Immature natural killer cell (primary cell): ENCODE measurements around the gene SLC29A1. TPM values are rescaled to one million over a fixed set of nuclear protein-coding genes. Genes with fewer than 3 reads are reported as not detected.
"Not testable (repeated sequence)": the region's sequence is repeated elsewhere in the genome, so short reads cannot be mapped to it uniquely, and the experiment has no call there.

Experiments
- DNase-seq, 3 donors: peaks; one replicate each; pipeline ENCODE4 v3.0.0; 2022; ENCODE audit warnings: mixed read lengths in 1 of 3
- H3K27ac Mint-ChIP-seq, 6 donors: one replicate each; pipeline ENCODE4 v1.8.0; 2020; ENCODE audit warnings: mixed read lengths in 6 of 6, mild to moderate bottlenecking in 5 of 6, inconsistent platforms in 4 of 6, moderate library complexity in 3 of 6
- H3K27me3 Mint-ChIP-seq, 3 donors: one replicate each; pipeline ENCODE4 v1.8.0; 2020 to 2021; ENCODE audit warnings: low read depth in 3 of 3, mild to moderate bottlenecking in 3 of 3, mixed read lengths in 3 of 3, moderate library complexity in 3 of 3, inconsistent platforms in 1 of 3
- H3K36me3 Mint-ChIP-seq, 3 donors: one replicate each; pipeline ENCODE4 v1.8.0; 2020; ENCODE audit warnings: mixed read lengths in 3 of 3, inconsistent platforms in 2 of 3, mild to moderate bottlenecking in 2 of 3
- H3K4me1 Mint-ChIP-seq, 2 donors: one replicate each; pipeline ENCODE4 v1.8.0; 2020; ENCODE audit warnings: inconsistent platforms in 2 of 2, mild to moderate bottlenecking in 2 of 2, mixed read lengths in 2 of 2, moderate library complexity in 1 of 2
- H3K4me3 Mint-ChIP-seq, 5 donors: one replicate each; pipeline ENCODE4 v1.8.0; 2020; ENCODE audit warnings: mild to moderate bottlenecking in 5 of 5, mixed read lengths in 5 of 5, inconsistent platforms in 3 of 5, moderate library complexity in 3 of 5
- H3K9me3 Mint-ChIP-seq, 6 donors: one replicate each; pipeline ENCODE4 v1.8.0; 2020; ENCODE audit warnings: mild to moderate bottlenecking in 6 of 6, mixed read lengths in 6 of 6, inconsistent platforms in 4 of 6, moderate library complexity in 3 of 6
- polyA plus RNA-seq, 3 donors: library from polyadenylated mRNA; unstranded; fragments of 300-500 nt; fragmentation: Illumina TruSeq; gene quantifications; one replicate each; pipeline ENCODE4 v1.2.3, GENCODE V29; 2021

SLC29A1 gene
- 1 to 10 TPM; 1.5 to 3.0 (median 1.8) TPM for polyA plus RNA-seq

DNA sequence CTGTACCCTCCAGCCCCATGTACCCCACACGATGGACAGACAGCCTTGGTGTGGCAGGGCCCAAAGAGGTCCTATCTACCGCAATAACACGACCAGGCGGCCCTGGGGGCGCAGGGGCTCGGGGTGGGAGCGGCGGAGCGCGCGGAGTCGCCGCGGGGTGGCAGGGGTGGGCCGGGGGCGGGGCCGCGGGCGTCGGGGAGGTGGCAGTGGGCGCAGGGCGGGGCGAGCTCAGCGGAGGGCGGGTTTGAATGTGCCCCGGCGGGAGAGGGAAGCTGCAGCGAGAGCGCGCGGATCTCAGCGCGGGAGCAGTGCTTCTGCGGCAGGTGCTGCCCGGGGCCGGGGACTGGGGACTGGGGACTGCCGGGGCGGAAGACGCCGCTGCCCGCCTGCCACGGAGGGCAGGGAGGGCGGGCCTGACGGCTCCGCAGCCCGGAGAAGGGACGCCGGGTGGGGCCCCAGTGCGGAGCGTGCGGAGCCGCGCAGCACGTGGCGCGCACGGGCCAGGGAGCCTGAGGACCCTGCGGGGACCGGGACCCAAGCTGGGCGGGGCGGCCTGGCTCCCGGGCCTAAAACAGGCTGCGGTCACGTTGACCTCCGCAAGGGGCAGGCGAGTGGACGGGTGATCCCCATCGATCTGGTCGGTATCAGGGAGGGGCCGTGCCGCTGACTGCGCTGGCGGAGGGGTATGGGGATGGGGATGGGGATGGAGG, at the start of gene SLC29A1:
SLC29A1 (plus strand) TSS at position 277 of the 710 bp plus-strand sequence. CDS start 3,719 bp downstream, outside the sequence.
- Mint-ChIP-seq H3K36me3 (no peaks in the 10 kb centered on the region), H3K27ac (peak within 1 kb of the TSS in 2 of 6 donors; percentile 28 to 60), H3K9me3 (no peaks in the 10 kb centered on the region), H3K4me1 (peaks cover 17 to 29% of the 10 kb centered on the region in 2 donors), H3K4me3 (peak within 1 kb of the TSS; percentile 75 to 84 (median 82)), H3K27me3 (peaks cover 9 to 11% (median 9%) of the 10 kb centered on the region in 3 donors)
- peak; percentile 70 to 78 (median 77) for DNase-seq

DNA sequence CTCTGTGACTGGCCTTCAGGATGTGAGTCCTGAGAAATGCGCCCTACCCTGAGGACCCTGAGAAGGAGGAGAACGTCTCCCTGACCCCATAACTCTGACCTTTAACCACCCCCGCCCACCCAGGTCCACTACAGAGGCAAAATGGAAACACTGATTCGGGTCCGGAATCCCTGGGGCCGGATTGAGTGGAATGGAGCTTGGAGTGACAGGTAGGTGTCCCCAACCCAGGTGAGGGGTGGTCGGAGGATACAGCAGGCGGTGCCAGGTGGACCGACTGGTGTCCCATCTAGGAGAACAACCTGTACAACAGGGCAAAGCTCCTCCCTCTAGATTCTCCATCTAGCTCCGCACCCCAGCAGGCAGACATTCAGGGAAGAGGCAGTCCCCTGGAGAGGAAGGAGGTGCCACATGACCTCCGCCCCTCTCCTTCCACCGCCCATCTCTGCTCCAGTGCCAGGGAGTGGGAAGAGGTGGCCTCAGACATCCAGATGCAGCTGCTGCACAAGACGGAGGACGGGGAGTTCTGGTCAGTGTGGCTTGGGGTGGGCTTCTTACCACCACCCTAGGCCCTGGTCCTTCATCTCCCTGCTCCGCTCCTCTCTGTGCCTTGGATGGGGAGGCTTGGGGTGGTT, 47.1 kb upstream of the SLC29A1 start:
- Mint-ChIP-seq H3K4me3 (peak overlapping the region; percentile 18 to 75 (median 49)), H3K36me3 (no peaks in the 10 kb centered on the region), H3K27ac (peak overlapping the region in 4 of 6 donors; percentile 23 to 79 (median 50)), H3K9me3 (no peaks in the 10 kb centered on the region), H3K27me3 (peaks cover 0 to 7% (median 6%) of the 10 kb centered on the region in 3 donors), H3K4me1 (peaks cover 16 to 27% of the 10 kb centered on the region in 2 donors)
- DNase-seq = no peak

DNA sequence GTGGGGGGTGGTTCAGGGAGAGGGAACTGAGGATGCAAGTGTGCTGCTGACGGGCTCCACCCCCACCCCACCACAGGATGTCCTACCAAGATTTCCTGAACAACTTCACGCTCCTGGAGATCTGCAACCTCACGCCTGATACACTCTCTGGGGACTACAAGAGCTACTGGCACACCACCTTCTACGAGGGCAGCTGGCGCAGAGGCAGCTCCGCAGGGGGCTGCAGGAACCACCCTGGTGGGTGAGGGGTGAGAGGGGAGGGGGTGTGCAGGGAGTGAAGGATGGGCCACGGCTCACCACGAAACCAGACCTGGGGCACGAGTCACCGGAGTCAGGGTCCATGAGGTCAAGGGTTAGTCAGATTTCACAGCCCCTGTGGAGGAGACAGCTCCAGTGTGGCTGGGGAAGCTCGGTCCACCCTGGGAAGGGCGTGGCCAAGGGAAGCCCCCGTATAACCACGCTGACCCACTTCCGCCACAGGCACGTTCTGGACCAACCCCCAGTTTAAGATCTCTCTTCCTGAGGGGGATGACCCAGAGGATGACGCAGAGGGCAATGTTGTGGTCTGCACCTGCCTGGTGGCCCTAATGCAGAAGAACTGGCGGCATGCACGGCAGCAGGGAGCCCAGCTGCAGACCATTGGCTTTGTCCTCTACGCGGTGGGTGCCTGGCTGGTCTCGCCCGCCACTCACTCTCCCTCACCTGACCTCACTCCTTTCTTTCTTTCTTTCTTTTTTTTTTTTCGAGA, 46.5 kb upstream of the SLC29A1 start:
- Mint-ChIP-seq H3K4me3 (peak overlapping the region; percentile 49 to 75 (median 68)), H3K36me3 (no peaks in the 10 kb centered on the region), H3K27me3 (peaks cover 0 to 6% (median 4%) of the 10 kb centered on the region in 3 donors), H3K4me1 (peaks cover 16 to 27% of the 10 kb centered on the region in 2 donors), H3K9me3 (no peaks in the 10 kb centered on the region), H3K27ac (peak overlapping the region in 5 of 6 donors; percentile 34 to 85 (median 65))
- peak; percentile 68 to 77 (median 71) for DNase-seq

DNA sequence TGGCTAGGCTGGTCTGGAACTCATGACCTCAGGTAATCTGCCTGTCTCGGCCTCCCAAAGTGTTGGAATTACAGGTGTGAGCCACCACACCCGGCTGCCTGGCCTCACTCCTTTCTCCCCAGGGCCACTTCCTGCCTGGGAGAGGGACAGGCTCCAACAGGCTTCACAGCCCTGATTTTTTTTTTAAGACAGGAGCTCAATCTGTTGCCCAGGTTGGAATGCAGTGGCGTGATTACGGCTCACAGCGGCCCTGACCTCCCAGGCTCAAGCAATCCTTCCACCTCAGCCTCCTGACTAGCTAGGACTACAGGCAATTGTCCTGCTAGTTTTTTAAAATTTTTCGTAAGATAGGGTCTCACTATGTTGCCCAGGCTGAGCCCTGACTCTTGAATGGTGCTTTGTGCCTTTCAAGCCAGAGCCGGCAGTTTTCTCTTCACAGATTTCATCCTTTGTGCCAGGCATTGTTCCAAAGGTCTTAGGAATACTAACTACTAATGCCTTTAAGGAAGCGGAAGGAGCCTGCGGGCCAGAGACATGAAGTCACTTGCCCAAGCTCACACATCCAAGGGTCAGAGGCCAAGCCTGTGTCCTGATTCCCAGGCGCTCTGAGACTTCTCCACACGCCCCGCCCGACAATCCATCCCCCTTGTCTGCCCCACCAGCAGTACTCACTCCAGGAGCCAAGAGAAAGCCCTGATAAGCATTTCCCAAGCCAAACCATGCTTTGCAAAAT, 45.5 kb upstream of the SLC29A1 start:
- H3K36me3 Mint-ChIP-seq = no peaks in the 10 kb centered on the region
- no peak for DNase-seq
- peak overlapping the region; percentile 7 to 85 (median 53) for H3K27ac Mint-ChIP-seq
- no peaks in the 10 kb centered on the region for H3K9me3 Mint-ChIP-seq
- H3K27me3 Mint-ChIP-seq = peaks cover 0 to 6% (median under 1%) of the 10 kb centered on the region in 3 donors
- peak overlapping the region in 3 of 5 donors; percentile 1 to 35 (median 10) for H3K4me3 Mint-ChIP-seq
- H3K4me1 Mint-ChIP-seq = peaks cover 14 to 23% of the 10 kb centered on the region in 2 donors

DNA sequence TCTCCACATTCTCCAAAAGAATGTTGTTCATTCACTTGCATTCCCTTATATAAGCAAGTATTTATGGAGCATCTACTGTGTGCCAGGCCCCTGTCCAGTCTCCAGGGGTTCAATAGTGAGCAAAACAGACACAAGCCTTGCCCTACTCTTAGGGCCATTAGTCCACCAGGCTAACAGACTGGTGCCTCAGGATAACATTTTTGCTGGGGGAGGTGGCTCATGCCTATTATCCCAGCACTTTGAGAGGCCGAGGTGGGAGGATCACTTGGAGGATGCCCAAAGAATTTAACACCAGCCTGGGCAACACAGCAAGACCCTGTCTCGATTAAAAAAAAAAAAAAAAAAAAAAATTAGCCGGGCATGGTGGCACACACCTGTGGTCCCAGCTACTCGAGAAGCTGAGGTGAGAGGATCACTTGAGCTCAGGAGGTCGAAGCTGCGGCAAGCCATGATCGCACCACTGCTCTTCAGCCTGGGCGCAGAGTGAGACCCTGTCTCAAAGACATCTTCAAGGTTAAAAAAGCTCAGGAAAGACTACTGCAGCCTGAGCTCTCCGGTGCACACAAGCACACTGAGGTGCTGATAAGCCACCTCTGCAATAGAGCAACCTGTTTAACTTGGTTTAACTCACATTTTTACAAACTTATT, 44.8 kb upstream of the SLC29A1 start:
- DNase-seq = no peak
- Mint-ChIP-seq H3K4me3 (peak overlapping the region in 1 of 5 donors; percentile 1), H3K4me1 (peaks cover 14 to 21% of the 10 kb centered on the region in 2 donors), H3K9me3 (no peaks in the 10 kb centered on the region), H3K36me3 (no peaks in the 10 kb centered on the region), H3K27me3 (peaks cover 0 to 6% (median 0%) of the 10 kb centered on the region in 3 donors), H3K27ac (peak overlapping the region; percentile 7 to 85 (median 38))

DNA sequence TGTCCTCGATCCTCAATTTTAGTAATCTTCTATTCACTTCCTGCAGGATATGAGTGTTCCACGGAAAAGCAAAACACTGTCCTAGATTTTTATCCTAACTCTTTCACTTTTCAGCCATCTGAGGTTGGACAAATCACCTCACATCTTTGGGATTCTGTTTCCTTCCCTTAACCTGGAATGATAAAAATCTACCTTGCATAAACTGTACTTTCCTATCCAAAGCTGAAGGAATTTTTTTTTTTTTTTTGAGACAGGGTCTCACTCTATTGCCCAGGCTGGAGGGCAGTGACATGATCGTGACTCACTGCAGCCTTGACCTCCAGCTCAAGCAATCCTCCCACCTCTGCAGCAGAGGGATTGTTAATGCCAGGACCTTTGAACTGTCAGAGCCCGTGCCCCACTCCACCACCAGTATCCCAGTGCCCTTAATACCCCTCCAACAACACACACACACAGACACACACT, 44.3 kb upstream of the SLC29A1 start:
- Mint-ChIP-seq H3K27me3 (peaks cover 0 to 6% (median 1%) of the 10 kb centered on the region in 3 donors), H3K9me3 (no peaks in the 10 kb centered on the region), H3K4me1 (peaks cover 14 to 21% of the 10 kb centered on the region in 2 donors), H3K27ac (peak overlapping the region in 4 of 6 donors; percentile 9 to 51 (median 28)), H3K36me3 (no peaks in the 10 kb centered on the region), H3K4me3 (peak overlapping the region in 1 of 5 donors; percentile 6)
- no peak for DNase-seq

DNA sequence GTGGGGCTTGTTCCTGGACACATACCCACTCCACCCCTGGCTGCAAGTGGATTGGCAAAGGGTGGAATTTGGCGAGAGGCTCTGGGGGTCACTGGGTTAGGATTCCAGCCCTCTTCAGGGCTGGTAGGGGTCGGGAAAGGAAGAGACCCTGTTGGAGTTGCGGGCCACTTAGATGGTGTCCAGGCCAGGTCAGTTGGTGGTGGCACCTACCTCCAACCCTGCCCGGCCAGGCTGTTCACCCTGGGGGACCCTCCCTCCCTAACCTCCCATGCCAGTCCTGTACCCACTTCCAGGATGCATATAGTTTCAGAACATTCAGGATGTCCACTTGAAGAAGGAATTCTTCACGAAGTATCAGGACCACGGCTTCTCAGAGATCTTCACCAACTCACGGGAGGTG, 43.7 kb upstream of the SLC29A1 start:
- peaks cover 14 to 21% of the 10 kb centered on the region in 2 donors for H3K4me1 Mint-ChIP-seq
- no peak for DNase-seq
- H3K36me3 Mint-ChIP-seq = no peaks in the 10 kb centered on the region
- peaks cover 0 to 6% (median 2%) of the 10 kb centered on the region in 3 donors for H3K27me3 Mint-ChIP-seq
- peak overlapping the region in 2 of 6 donors; percentile 19 to 51 for H3K27ac Mint-ChIP-seq
- H3K9me3 Mint-ChIP-seq = no peaks in the 10 kb centered on the region
- no peak overlapping the region for H3K4me3 Mint-ChIP-seq

DNA sequence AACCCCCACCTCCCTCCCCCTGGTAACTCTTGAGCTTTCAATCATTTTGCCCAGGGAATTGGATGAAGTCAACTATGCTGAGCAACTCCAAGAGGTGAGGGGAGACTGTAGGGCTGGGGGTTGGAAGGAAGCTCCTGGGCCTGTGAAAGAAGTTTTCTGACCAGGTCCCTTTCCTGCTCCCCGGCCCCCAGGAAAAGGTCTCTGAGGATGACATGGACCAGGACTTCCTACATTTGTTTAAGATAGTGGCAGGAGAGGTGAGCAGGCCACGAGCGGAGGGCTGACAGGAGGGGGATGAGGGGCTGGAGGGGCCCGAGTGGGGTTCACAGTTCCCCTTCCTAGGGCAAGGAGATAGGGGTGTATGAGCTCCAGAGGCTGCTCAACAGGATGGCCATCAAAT, 43.0 kb upstream of the SLC29A1 start:
- no peak for DNase-seq
- peak overlapping the region in 1 of 6 donors; percentile 67 for H3K27ac Mint-ChIP-seq
- peaks cover 0 to 6% (median 2%) of the 10 kb centered on the region in 3 donors for H3K27me3 Mint-ChIP-seq
- no peaks in the 10 kb centered on the region for H3K36me3 Mint-ChIP-seq
- no peaks in the 10 kb centered on the region for H3K9me3 Mint-ChIP-seq
- no peak overlapping the region for H3K4me3 Mint-ChIP-seq
- peaks cover 14 to 21% of the 10 kb centered on the region in 2 donors for H3K4me1 Mint-ChIP-seq

DNA sequence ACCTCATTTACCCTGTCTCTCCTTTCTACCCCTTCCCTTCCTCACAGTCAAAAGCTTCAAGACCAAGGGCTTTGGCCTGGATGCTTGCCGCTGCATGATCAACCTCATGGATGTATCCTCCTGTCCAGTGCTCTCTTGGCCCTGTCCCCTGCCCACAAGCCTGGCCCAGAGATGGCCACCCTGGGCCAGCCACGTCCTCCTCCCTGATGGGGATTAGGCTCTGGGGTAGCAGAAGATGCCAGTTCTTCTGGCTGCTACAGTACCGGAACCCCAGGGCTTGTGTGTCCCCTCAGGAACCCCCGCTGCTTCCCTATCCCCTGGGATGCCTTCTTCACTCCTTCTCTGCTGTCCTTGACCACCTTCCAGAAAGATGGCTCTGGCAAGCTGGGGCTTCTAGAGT, 42.5 kb upstream of the SLC29A1 start:
- H3K27ac Mint-ChIP-seq = no peak overlapping the region
- peaks cover 14 to 21% of the 10 kb centered on the region in 2 donors for H3K4me1 Mint-ChIP-seq
- no peak for DNase-seq
- H3K4me3 Mint-ChIP-seq = no peak overlapping the region
- no peaks in the 10 kb centered on the region for H3K36me3 Mint-ChIP-seq
- no peaks in the 10 kb centered on the region for H3K9me3 Mint-ChIP-seq
- H3K27me3 Mint-ChIP-seq = peaks cover 0 to 6% (median 2%) of the 10 kb centered on the region in 3 donors

DNA sequence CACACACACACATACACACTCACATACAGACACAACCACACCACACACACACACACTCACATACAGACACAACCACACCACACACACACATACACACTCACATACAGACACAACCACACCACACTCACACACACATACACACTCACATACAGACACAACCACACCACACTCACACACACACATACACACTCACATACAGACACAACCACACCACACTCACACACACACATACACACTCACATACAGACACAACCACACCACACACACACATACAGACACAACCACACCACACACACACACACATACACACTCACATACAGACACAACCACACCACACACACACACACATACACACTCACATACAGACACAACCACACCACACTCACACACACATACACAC, 41.6 kb upstream of the SLC29A1 start:
- not testable (repeated sequence) for H3K36me3 Mint-ChIP-seq, H3K27me3 Mint-ChIP-seq, DNase-seq, H3K4me3 Mint-ChIP-seq, H3K9me3 Mint-ChIP-seq, H3K27ac Mint-ChIP-seq
- H3K4me1 Mint-ChIP-seq = peaks cover 7 to 12% of the 10 kb centered on the region in 2 donors

DNA sequence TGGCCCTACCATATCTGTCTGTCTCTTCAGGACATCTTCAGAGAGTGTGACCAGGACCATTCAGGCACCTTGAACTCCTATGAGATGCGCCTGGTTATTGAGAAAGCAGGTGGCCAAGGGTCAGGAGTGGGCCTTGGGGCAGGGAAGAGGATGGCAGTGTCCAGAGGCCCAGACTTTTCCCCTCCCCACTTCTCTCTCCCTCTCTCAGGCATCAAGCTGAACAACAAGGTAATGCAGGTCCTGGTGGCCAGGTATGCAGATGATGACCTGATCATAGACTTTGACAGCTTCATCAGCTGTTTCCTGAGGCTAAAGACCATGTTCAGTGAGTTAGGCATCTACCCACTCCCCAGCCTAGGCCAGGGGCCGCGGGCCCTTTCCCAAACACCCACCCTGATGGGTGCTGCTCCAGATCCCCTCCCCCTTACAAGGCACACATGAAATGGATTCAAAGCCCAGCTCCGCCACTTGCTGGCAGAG, 40.4 kb upstream of the SLC29A1 start:
- no peak overlapping the region for H3K27ac Mint-ChIP-seq
- H3K4me1 Mint-ChIP-seq = peaks cover 0 to under 1% of the 10 kb centered on the region in 2 donors
- no peaks in the 10 kb centered on the region for H3K36me3 Mint-ChIP-seq
- no peaks in the 10 kb centered on the region for H3K9me3 Mint-ChIP-seq
- H3K27me3 Mint-ChIP-seq = peaks cover 0 to 8% (median 3%) of the 10 kb centered on the region in 3 donors
- DNase-seq = no peak
- no peak overlapping the region for H3K4me3 Mint-ChIP-seq

DNA sequence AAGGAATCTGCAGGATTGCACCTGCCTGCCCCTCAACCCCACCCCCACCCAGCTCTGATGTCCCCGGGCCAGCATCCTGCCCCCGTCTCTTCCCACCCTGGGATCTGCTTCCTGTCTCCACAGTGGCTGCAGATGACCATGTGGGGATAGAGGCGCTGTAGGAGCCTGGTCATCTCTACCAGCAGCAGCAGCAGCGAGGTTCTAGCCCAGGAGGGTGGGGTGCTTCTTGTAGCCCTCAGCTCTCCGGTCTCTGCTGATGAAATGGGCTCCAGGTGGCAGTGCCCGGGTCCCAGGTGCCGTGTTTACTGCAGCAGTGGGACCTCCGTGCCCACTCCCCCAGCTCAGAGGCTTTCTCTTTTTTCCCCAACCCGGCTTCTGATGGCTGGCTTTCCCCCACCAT, 39.6 kb upstream of the SLC29A1 start:
- no peak for DNase-seq
- Mint-ChIP-seq H3K4me3 (no peak overlapping the region), H3K4me1 (no peaks in the 10 kb centered on the region), H3K27ac (no peak overlapping the region), H3K36me3 (no peaks in the 10 kb centered on the region), H3K27me3 (peaks cover 0 to 8% (median 3%) of the 10 kb centered on the region in 3 donors), H3K9me3 (no peaks in the 10 kb centered on the region)
